Panc1 (cell line): ENCODE results near the gene SPRR2A. TPM values are rescaled to one million over a fixed set of nuclear protein-coding genes. Genes with fewer than 3 reads are reported as not detected.

ENCODE experiments used
- ATAC-seq: fragments of 200-7000 bp; cut with Tn5 transposase; 2 replicates; pipeline ENCODE4 v1.9.1; 2020; ENCODE audit warnings: mild to moderate bottlenecking, moderate library complexity
- BruUV-seq: library from RNA; stranded (reverse); fragments of 400-500 nt; replicated peaks from 2 replicates; lab custom pipeline; 2021; lab: Mats Ljungman, UMichigan
- CTCF ChIA-PET: fragments of 300-600 bp; sonication (Branson Sonifier 250); formaldehyde crosslinking; loops from one replicate; lab custom pipeline; 2022; ENCODE audit warnings: antibody characterized with exemption; lab: Charles Lee
- POLR2A ChIA-PET: fragments of 300-600 bp; sonication (Branson Sonifier 250); formaldehyde crosslinking; loops from one replicate; lab custom pipeline; 2022; ENCODE audit warnings: antibody characterized with exemption; lab: Charles Lee
- DNase-seq: peaks from one replicate; pipeline ENCODE4 v3.0.0-alpha.2; 2010; ENCODE audit warnings: low read depth, low spot score
- H3K27ac ChIP-seq: 2 replicates; pipeline ENCODE4 v1.5.1; 2011; ENCODE audit warnings: mild to moderate bottlenecking, low read length, inconsistent platforms
- H3K27me3 ChIP-seq: fragments of 200-500 bp; sonication (Bioruptor generic); 2 replicates; pipeline ENCODE4 v1.6.0; 2014; ENCODE audit warnings: low read length, inconsistent platforms; ENCODE audit not compliant: control insufficient read depth, insufficient read depth
- H3K36me3 ChIP-seq: fragments of 200-500 bp; sonication (Bioruptor generic); 2 replicates; pipeline ENCODE4 v1.5.1; 2014; ENCODE audit warnings: inconsistent platforms, mild to moderate bottlenecking, low read length, moderate library complexity; ENCODE audit not compliant: control insufficient read depth, insufficient read depth
- H3K4me1 ChIP-seq: 2 replicates; pipeline ENCODE4 v1.5.1; 2011; ENCODE audit warnings: inconsistent platforms, mild to moderate bottlenecking, low read length, moderate library complexity; ENCODE audit not compliant: control insufficient read depth, insufficient read depth
- H3K4me3 ChIP-seq, 2 experiments: 2 replicates each; pipeline ENCODE4 v1.5.1; 2011 to 2012; ENCODE audit warnings: low read depth in 2 of 2, low read length in 2 of 2, mild to moderate bottlenecking in 2 of 2, inconsistent platforms in 1 of 2, moderate library complexity in 1 of 2
- H3K9me3 ChIP-seq: fragments of 200-500 bp; sonication (Bioruptor generic); 2 replicates; pipeline ENCODE4 v1.5.1; 2014; ENCODE audit warnings: low read depth, mild to moderate bottlenecking, inconsistent platforms, low read length, moderate library complexity; ENCODE audit not compliant: control insufficient read depth, insufficient read depth
- CTCF ChIP-seq: fragments of 450-650 bp; IDR thresholded peaks from 2 replicates; pipeline ENCODE4 v1.5.1; 2017; ENCODE audit warnings: mild to moderate bottlenecking
- POLR2AphosphoS5 ChIP-seq: IDR thresholded peaks from 2 replicates; pipeline ENCODE4 v1.6.1; 2012; ENCODE audit warnings: mild to moderate bottlenecking, low read depth, low read length, moderate library complexity
- REST ChIP-seq, 2 experiments: IDR thresholded peaks; 2 replicates each; pipeline ENCODE4 v1.6.1; 2011 to 2012; ENCODE audit warnings: low read depth in 2 of 2, control low read depth in 1 of 2, low read length in 1 of 2, mild to moderate bottlenecking in 1 of 2, moderate library complexity in 1 of 2; ENCODE audit not compliant: insufficient read depth in 1 of 2
- SIN3A ChIP-seq: IDR thresholded peaks from 2 replicates; pipeline ENCODE4 v1.6.1; 2012; ENCODE audit warnings: low read depth, mild to moderate bottlenecking, low read length, moderate library complexity, borderline replicate concordance; ENCODE audit not compliant: insufficient read depth
- TCF7L2 ChIP-seq: IDR thresholded peaks from 2 replicates; pipeline ENCODE4 v1.6.1; 2011; ENCODE audit warnings: mild to moderate bottlenecking, low read depth, low read length, inconsistent platforms
- in situ Hi-C: cut with HindIII; loops from 2 replicates; pipeline ENCODE4 v1.10.0; 2016; ENCODE audit warnings: low sequenced_read_pairs, low pct_unique_long_range_greater_than_20kb
- intact Hi-C: fragments of 100-400 bp; cut with micrococcal nuclease; formaldehyde crosslinking; loops from one replicate; pipeline ENCODE4 v1.10.0; 2022; ENCODE audit not compliant: unreplicated experiment
- total RNA-seq: library from RNA; stranded (reverse); gene quantifications from one replicate; pipeline ENCODE4 v1.2.1, GENCODE V29; 2021; ENCODE audit not compliant: unreplicated experiment

Gene SPRR2A
- total RNA-seq, 1 experiment from 2014 or later, result not detected

GRCh38 chr1:153030895-153031294 is 26.4 kb downstream of the SPRR2A start, which contains the start of gene SPRR1B:
SPRR1B (plus strand) TSS chr1:153031203; CDS start chr1:153032346, 1,143 bp downstream.
- no TSS peak for BruUV-seq
- H3K9me3 ChIP-seq, result no peaks in the 10 kb centered on the region
- no peak within 1 kb of the TSS for H3K4me3 ChIP-seq
- CTCF ChIA-PET, result no interaction called here
- no peaks in the 10 kb centered on the region for H3K4me1 ChIP-seq
- in situ Hi-C loops, result no loop called here
- TF ChIP-seq SIN3A, result no peak
- no peak for TF ChIP-seq POLR2AphosphoS5
- no peak for TF ChIP-seq REST (IDR thresholded peaks at IDR 0.05; ENCODE audit: insufficient read depth in 1 of 2, low read depth in 2 of 2, low read length in 1 of 2)
- no peak for TF ChIP-seq TCF7L2
- TF ChIP-seq CTCF, result no peak
- 0 out of 2 replicates have a peak, but pooled peaks cover 2% of the 10 kb centered on the region for H3K27me3 ChIP-seq
- no peaks in the 10 kb centered on the region for H3K36me3 ChIP-seq
- no peak for DNase-seq
- POLR2A ChIA-PET, result no interaction called here
- H3K27ac ChIP-seq, result no peak within 1 kb of the TSS
- ATAC-seq, result no peak
- intact Hi-C loops, result loop anchor here (10.0 kb wide), 1 partner anchor 156 kb away; the partner anchor contains the start of gene SMCP

- no peak for ATAC-seq
- intact Hi-C loops (no loop called here), in situ Hi-C loops (no loop called here)
- Histone ChIP-seq H3K27ac (no peak overlapping the region), H3K9me3 (no peaks in the 10 kb centered on the region), H3K36me3 (no peaks in the 10 kb centered on the region), H3K27me3 (no peaks in the 10 kb centered on the region), H3K4me1 (no peaks in the 10 kb centered on the region), H3K4me3 (no peak overlapping the region)
- DNase-seq, result no peak
- TF ChIP-seq REST (IDR thresholded peaks at IDR 0.05; ENCODE audit: insufficient read depth in 1 of 2, low read depth in 2 of 2, low read length in 1 of 2) (no peak), SIN3A (no peak), POLR2AphosphoS5 (no peak), CTCF (no peak), TCF7L2 (no peak)
- ChIA-PET POLR2A (no interaction called here), CTCF (no interaction called here)
- BruUV-seq, result no TSS peak
Observed at GRCh38 chr1:153028766-153029165, 28.5 kb downstream of the SPRR2A start.
